ENCODE measurements around the gene CSRP1. TPM values are rescaled to one million over a fixed set of nuclear protein-coding genes. Genes with fewer than 3 reads are reported as not detected.
A peak's percentile ranks its signal among the peaks of the same experiment; 100 is the strongest.

Gene CSRP1
- total and polyA plus RNA-seq, 2 donors (not counting 1 experiment from before 2014, with no cell fraction given) = 23.8 to 36.7 TPM

GRCh38 chr1:201469645-201470074 is 37.3 kb downstream of the CSRP1 start:
- intact Hi-C loops (cut with micrococcal nuclease) = no loop called here
- no peak overlapping the region for H3K27ac Mint-ChIP-seq
- H3K4me2 ChIP-seq (replicated peaks; ENCODE audit: low read depth, low read length, poor library complexity, severe bottlenecking) = peak overlapping the region; percentile 69
- no peaks in the 10 kb centered on the region for H3K79me2 ChIP-seq (ENCODE audit: control insufficient read depth, insufficient read depth, low read length)
- CTCF ChIA-PET = no interaction called here
- H3K4me3 ChIP-seq (ENCODE audit: control extremely low read depth in 1 of 5, extremely low read depth in 1 of 5, insufficient read depth in 1 of 5, low read depth in 2 of 5, low read length in 4 of 5) = no peak overlapping the region
- peak overlapping the region; percentile 42 for H2AFZ ChIP-seq (ENCODE audit: insufficient read depth, low read depth, low read length, poor library complexity, severe bottlenecking)
- H3K9me3 Mint-ChIP-seq (ENCODE audit: insufficient read depth) = no peaks in the 10 kb centered on the region
- H3K9me3 ChIP-seq (ENCODE audit: control extremely low read depth in 1 of 3, control insufficient read depth in 2 of 3, insufficient read depth in 1 of 3, low read length in 2 of 3) = no peaks in the 10 kb centered on the region
- peaks cover 10% of the 10 kb centered on the region for H3K4me1 Mint-ChIP-seq
- peak overlapping the region; percentile 63 for H3K4me3 Mint-ChIP-seq
- DNase-seq (no peak), ATAC-seq (ENCODE audit: low read depth) (no peak)
- H3K27ac ChIP-seq (ENCODE audit: low read length in 2 of 2) = no peak overlapping the region
- peaks cover 0 to 35% (median 13%) of the 10 kb centered on the region in 4 experiments for H3K27me3 ChIP-seq (replicated peaks in 1 of 4; ENCODE audit: control extremely low read depth in 1 of 4, control insufficient read depth in 3 of 4, insufficient read depth in 4 of 4, low read length in 3 of 4)
- peaks cover 9 to 14% of the 10 kb centered on the region in 2 donors for H3K4me1 ChIP-seq (ENCODE audit: control insufficient read depth in 2 of 2, insufficient read depth in 2 of 2, low read length in 2 of 2)
- peaks cover 53% of the 10 kb centered on the region for H3K27me3 Mint-ChIP-seq
- no peak overlapping the region for H3K9ac ChIP-seq (ENCODE audit: low read length)
- POLR2A ChIA-PET = no interaction called here
- 67% methylated on average over 13 of the region's 16 CpGs for WGBS (ENCODE audit: insufficient coverage)
- TF ChIP-seq CTCF (IDR thresholded peaks at IDR 0.05) = no peak
- no peak for TF ChIP-seq EZH2 (IDR thresholded peaks at IDR 0.05; ENCODE audit: borderline replicate concordance, insufficient read depth, low read depth, low read length, poor library complexity, severe bottlenecking)
- no peaks in the 10 kb centered on the region for H4K20me1 ChIP-seq (ENCODE audit: control insufficient read depth, insufficient read depth, low read length, poor library complexity, severe bottlenecking)
- H3K36me3 ChIP-seq (replicated peaks in 1 of 2; ENCODE audit: control extremely low read depth in 1 of 2, control insufficient read depth in 1 of 2, extremely low read depth in 1 of 2, insufficient read depth in 2 of 2, low read length in 1 of 2) = no peaks in the 10 kb centered on the region

GRCh38 chr1:201468844-201469644 is 37.9 kb downstream of the CSRP1 start, which contains the start of gene PHLDA3:
Gene PHLDA3, minus strand, starts transcription at chr1:201469188. Its CDS starts 402 bp downstream, at chr1:201468786.
- WGBS (ENCODE audit: insufficient coverage) = 2% methylated on average over 76 of the region's 76 CpGs
- H3K9me3 ChIP-seq (ENCODE audit: control extremely low read depth in 1 of 3, control insufficient read depth in 2 of 3, insufficient read depth in 1 of 3, low read length in 2 of 3) = no peaks in the 10 kb centered on the region
- H3K9ac ChIP-seq (ENCODE audit: low read length) = peak within 1 kb of the TSS; percentile 11
- H4K20me1 ChIP-seq (ENCODE audit: control insufficient read depth, insufficient read depth, low read length, poor library complexity, severe bottlenecking) = no peaks in the 10 kb centered on the region
- Mint-ChIP-seq H3K4me1 (peaks cover 10% of the 10 kb centered on the region), H3K27ac (no peak within 1 kb of the TSS), H3K9me3 (ENCODE audit: insufficient read depth) (no peaks in the 10 kb centered on the region), H3K27me3 (peaks cover 50% of the 10 kb centered on the region), H3K4me3 (peak within 1 kb of the TSS; percentile 63)
- peaks cover 0 to 35% (median 13%) of the 10 kb centered on the region in 4 experiments for H3K27me3 ChIP-seq (replicated peaks in 1 of 4; ENCODE audit: control extremely low read depth in 1 of 4, control insufficient read depth in 3 of 4, insufficient read depth in 4 of 4, low read length in 3 of 4)
- peaks cover 9 to 14% of the 10 kb centered on the region in 2 donors for H3K4me1 ChIP-seq (ENCODE audit: control insufficient read depth in 2 of 2, insufficient read depth in 2 of 2, low read length in 2 of 2)
- ATAC-seq (ENCODE audit: low read depth) (no peak), DNase-seq (peak; percentile 29)
- TF ChIP-seq EZH2 (IDR thresholded peaks at IDR 0.05; ENCODE audit: borderline replicate concordance, insufficient read depth, low read depth, low read length, poor library complexity, severe bottlenecking) (no peak), CTCF (IDR thresholded peaks at IDR 0.05) (no peak)
- intact Hi-C loops (cut with micrococcal nuclease) = no loop called here
- H3K36me3 ChIP-seq (replicated peaks in 1 of 2; ENCODE audit: control extremely low read depth in 1 of 2, control insufficient read depth in 1 of 2, extremely low read depth in 1 of 2, insufficient read depth in 2 of 2, low read length in 1 of 2) = no peaks in the 10 kb centered on the region
- H3K4me2 ChIP-seq (replicated peaks; ENCODE audit: low read depth, low read length, poor library complexity, severe bottlenecking) = peak within 1 kb of the TSS; percentile 69
- no peaks in the 10 kb centered on the region for H3K79me2 ChIP-seq (ENCODE audit: control insufficient read depth, insufficient read depth, low read length)
- H3K4me3 ChIP-seq (ENCODE audit: control extremely low read depth in 1 of 5, extremely low read depth in 1 of 5, insufficient read depth in 1 of 5, low read depth in 2 of 5, low read length in 4 of 5) = peak within 1 kb of the TSS in 2 of 5 experiments; percentile 12 to 33
- no peak within 1 kb of the TSS for H3K27ac ChIP-seq (ENCODE audit: low read length in 2 of 2)
- CTCF ChIA-PET = no interaction called here
- H2AFZ ChIP-seq (ENCODE audit: insufficient read depth, low read depth, low read length, poor library complexity, severe bottlenecking) = peak within 1 kb of the TSS; percentile 42
- POLR2A ChIA-PET = no interaction called here
